Upper lobe of left lung (tissue), 4 donors: Measurements from ENCODE around the gene TAS1R1.

Source experiments
- EP300 ChIP-seq, 4 donors: sonication (generic); formaldehyde crosslinking; IDR thresholded peaks; one replicate each; pipeline ENCODE4 v1.5.1; 2017; ENCODE audit warnings: antibody characterized with exemption in 4 of 4, control low read depth in 2 of 4
- POLR2A ChIP-seq, 4 donors: fragments of 450-650 bp; IDR thresholded peaks; one replicate each; pipeline ENCODE4 v1.5.1; 2016 to 2017; ENCODE audit warnings: antibody characterized with exemption in 4 of 4, mild to moderate bottlenecking in 2 of 4
- POLR2AphosphoS5 ChIP-seq, 2 donors: sonication (generic); formaldehyde crosslinking; IDR thresholded peaks; one replicate each; pipeline ENCODE4 v1.5.1; 2017; ENCODE audit warnings: antibody characterized with exemption in 2 of 2
- TF ChIP-seq, protein P1 (sequence below), 6 experiments: fragments of 450-650 bp in 4 of 6; fragments of 200-600 bp in 2 of 6; sonication (generic) in 2 of 6; IDR thresholded peaks; one replicate each; pipeline ENCODE4 v1.5.1; 2016 to 2019; ENCODE audit warnings: antibody characterized with exemption in 6 of 6

DNA sequence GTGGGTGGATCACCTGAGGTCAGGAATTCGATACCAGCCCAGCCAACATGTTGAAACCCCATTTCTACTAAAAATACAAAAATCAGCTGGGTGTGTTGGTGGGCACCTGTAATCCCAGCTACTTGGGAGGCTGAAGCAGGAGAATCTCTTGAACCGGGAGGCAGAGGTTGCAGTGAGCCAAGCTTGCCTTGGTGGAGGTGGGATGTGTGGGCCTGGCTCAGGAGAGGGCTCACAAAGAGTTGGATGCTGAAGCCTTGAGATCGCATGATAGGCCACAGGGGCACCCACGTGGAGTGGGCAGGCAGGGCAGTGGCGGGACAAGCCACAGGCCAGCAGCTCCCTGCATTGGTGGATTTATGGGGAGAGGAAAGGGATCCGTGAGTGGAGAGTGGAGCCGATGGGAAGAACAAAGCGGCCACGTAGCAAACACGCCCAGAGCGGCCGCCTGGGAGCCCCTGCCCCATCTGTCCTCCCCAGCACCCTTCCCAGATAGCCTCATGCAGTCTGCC, 73.9 kb downstream of the TAS1R1 start:
- TF ChIP-seq POLR2A (IDR thresholded peaks at IDR 0.05): no peak
- TF ChIP-seq, protein P1, sequence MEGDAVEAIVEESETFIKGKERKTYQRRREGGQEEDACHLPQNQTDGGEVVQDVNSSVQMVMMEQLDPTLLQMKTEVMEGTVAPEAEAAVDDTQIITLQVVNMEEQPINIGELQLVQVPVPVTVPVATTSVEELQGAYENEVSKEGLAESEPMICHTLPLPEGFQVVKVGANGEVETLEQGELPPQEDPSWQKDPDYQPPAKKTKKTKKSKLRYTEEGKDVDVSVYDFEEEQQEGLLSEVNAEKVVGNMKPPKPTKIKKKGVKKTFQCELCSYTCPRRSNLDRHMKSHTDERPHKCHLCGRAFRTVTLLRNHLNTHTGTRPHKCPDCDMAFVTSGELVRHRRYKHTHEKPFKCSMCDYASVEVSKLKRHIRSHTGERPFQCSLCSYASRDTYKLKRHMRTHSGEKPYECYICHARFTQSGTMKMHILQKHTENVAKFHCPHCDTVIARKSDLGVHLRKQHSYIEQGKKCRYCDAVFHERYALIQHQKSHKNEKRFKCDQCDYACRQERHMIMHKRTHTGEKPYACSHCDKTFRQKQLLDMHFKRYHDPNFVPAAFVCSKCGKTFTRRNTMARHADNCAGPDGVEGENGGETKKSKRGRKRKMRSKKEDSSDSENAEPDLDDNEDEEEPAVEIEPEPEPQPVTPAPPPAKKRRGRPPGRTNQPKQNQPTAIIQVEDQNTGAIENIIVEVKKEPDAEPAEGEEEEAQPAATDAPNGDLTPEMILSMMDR (IDR thresholded peaks at IDR 0.05): no peak
- no peak for TF ChIP-seq POLR2AphosphoS5 (IDR thresholded peaks at IDR 0.05)
- TF ChIP-seq EP300 (IDR thresholded peaks at IDR 0.05): no peak
